ENCODE measurements around the gene PREX1.

Gene PREX1

GRCh38 chr20:48597521-48598302 is 230.1 kb downstream of the PREX1 start:
- no peak for DNase-seq

GRCh38 chr20:48596334-48596898 is 231.4 kb downstream of the PREX1 start:
- DNase-seq: no peak

GRCh38 chr20:48595495-48596333 is 232.1 kb downstream of the PREX1 start:
- DNase-seq: no peak

- DNase-seq: no peak
Observed at GRCh38 chr20:48594533-48594932, 233.3 kb downstream of the PREX1 start.

GRCh38 chr20:48592107-48592940 is 235.5 kb downstream of the PREX1 start:
- DNase-seq: no peak

GRCh38 chr20:48586730-48587129 is 241.1 kb downstream of the PREX1 start:
- DNase-seq: no peak

GRCh38 chr20:48585061-48585870 is 242.5 kb downstream of the PREX1 start:
- no peak for DNase-seq

- DNase-seq: no peak
Observed at GRCh38 chr20:48584391-48585060, 243.3 kb downstream of the PREX1 start.

- no peak for DNase-seq
Observed at GRCh38 chr20:48583801-48584200, 244.0 kb downstream of the PREX1 start.

GRCh38 chr20:48583171-48583570 is 244.6 kb downstream of the PREX1 start:
- DNase-seq: no peak

GRCh38 chr20:48582673-48582985 is 245.2 kb downstream of the PREX1 start:
- no peak for DNase-seq

- DNase-seq: no peak
Observed at GRCh38 chr20:48581167-48581566, 246.6 kb downstream of the PREX1 start.

- no peak for DNase-seq
Observed at GRCh38 chr20:48578397-48579098, 249.3 kb downstream of the PREX1 start.

GRCh38 chr20:48577557-48577956 is 250.2 kb downstream of the PREX1 start:
- no peak for DNase-seq

GRCh38 chr20:48574383-48574782 is 253.4 kb downstream of the PREX1 start:
- DNase-seq: no peak

All from NCI-H510A treated with DMSO at 0.1 percent for 48 hours (cell line).